Choroid plexus epithelial cell (primary cell): ENCODE measurements around the gene GALNT1.

Source experiments
- DNase-seq: peaks from one replicate; pipeline ENCODE4 v3.0.0-alpha.2; 2010; ENCODE audit warnings: low read depth
- H3K4me3 ChIP-seq: 2 replicates; pipeline ENCODE4 v1.5.1; 2011; ENCODE audit warnings: low read depth, mild to moderate bottlenecking, control low read depth, low read length, moderate library complexity
- TF ChIP-seq, protein P1 (sequence below): conservative IDR thresholded peaks from 2 replicates; pipeline ENCODE4 v1.5.1; 2011; ENCODE audit warnings: low read depth, mild to moderate bottlenecking, control low read depth, inconsistent platforms, low read length, moderate library complexity

The GALNT1 gene

DNA sequence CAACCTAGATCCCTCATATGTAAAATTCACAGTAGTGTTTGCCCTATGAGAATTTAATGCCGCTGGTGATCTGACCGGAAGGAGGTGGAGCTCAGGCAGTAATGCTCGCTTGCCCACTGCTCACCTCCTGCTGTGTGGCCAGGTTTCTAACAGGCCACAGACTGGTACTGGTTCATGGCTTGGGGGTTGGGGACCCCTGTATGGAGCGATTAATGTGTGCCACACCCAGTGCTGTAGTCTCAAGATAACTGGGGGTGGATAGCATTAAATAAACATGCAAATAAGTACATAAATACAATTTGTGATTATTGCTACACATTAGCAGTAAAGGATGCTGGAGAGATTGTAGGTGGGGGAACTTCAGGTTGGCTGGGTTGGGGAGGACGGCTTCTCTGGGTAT, 3.2 kb downstream of the GALNT1 start:
- TF ChIP-seq, protein P1, sequence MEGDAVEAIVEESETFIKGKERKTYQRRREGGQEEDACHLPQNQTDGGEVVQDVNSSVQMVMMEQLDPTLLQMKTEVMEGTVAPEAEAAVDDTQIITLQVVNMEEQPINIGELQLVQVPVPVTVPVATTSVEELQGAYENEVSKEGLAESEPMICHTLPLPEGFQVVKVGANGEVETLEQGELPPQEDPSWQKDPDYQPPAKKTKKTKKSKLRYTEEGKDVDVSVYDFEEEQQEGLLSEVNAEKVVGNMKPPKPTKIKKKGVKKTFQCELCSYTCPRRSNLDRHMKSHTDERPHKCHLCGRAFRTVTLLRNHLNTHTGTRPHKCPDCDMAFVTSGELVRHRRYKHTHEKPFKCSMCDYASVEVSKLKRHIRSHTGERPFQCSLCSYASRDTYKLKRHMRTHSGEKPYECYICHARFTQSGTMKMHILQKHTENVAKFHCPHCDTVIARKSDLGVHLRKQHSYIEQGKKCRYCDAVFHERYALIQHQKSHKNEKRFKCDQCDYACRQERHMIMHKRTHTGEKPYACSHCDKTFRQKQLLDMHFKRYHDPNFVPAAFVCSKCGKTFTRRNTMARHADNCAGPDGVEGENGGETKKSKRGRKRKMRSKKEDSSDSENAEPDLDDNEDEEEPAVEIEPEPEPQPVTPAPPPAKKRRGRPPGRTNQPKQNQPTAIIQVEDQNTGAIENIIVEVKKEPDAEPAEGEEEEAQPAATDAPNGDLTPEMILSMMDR: no peak
- H3K4me3 ChIP-seq: no peak overlapping the region
- no peak for DNase-seq

DNA sequence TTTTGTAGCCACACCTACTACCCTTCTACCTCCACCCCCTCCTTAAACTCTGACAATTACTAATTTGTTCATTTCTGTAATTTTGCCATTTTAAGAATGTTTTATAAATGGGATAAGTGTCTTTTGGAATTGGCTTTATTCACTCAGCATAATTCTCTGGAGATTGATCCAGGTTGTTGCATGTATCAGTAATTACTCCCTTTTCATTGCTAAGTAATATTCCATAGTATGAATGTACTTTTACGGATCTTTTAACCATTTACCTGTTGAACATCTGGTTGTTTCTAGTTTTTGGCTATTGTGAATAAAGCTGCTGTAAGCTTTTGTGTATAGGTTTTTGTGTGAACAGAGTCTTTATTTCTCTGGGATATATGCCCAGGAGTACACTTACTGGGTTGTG, 4.1 kb downstream of the GALNT1 start:
- TF ChIP-seq, protein P1: no peak
- H3K4me3 ChIP-seq: no peak overlapping the region
- DNase-seq: no peak

DNA sequence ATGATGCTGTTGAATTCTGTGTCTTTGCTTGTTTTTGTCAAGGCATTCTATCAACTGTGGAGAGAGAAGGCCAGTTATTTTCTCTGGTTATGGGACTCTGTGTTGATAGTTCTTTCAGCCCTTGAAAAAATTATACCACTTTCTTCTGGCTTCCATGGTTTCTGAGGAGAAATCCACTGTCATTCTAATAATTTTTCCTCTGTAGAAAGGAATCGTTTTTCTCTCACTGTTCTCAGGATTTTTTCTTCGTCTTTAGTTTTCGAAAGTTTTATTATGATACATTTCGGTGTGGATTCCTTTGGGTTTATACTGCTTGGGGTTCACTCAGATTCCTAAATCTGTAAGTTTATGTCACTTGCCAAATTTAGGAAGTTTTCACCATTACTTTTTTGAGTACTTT, 6.6 kb downstream of the GALNT1 start:
- TF ChIP-seq, protein P1: no peak
- H3K4me3 ChIP-seq: no peak overlapping the region
- DNase-seq: no peak

DNA sequence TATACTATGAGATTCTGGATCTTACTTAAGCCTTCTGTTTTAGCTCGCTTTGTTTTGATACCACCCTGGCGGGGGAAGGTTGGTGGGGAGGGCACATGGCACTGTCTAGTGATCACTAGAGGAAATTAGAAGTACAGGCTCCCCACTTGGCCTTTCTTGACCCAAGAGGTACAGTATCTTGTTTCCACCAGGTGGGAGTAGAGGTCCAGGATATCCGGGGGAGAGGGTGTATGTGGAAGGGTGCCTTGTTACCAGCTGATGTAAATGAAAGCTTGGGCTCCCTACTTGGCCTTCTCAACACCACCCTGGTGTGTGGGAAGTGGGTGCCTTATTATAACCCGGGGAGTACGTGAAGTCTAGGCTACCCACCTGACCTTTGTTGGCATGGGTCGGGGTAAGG, 7.5 kb downstream of the GALNT1 start:
- TF ChIP-seq, protein P1: peak; percentile 14
- H3K4me3 ChIP-seq: no peak overlapping the region
- no peak for DNase-seq

DNA sequence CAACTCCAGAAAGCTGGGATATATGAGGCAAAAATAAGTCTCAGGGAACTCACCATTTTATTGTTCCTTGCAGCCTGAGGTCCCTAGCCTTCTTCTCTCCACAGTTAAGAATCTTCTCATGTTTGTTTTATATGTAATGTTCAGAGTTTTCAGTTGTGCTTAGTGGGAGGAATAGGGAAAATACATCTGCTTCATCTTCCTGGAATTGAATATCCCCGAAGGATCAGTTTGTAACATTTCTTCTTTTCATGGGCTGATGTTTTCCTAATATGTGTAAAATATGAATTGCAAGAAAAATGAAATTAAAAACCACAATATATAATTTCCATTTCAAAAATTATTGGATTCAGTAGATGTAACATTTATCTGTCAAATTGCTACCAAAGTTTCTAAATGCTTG, 8.0 kb downstream of the GALNT1 start:
- TF ChIP-seq, protein P1: no peak
- no peak overlapping the region for H3K4me3 ChIP-seq
- no peak for DNase-seq

DNA sequence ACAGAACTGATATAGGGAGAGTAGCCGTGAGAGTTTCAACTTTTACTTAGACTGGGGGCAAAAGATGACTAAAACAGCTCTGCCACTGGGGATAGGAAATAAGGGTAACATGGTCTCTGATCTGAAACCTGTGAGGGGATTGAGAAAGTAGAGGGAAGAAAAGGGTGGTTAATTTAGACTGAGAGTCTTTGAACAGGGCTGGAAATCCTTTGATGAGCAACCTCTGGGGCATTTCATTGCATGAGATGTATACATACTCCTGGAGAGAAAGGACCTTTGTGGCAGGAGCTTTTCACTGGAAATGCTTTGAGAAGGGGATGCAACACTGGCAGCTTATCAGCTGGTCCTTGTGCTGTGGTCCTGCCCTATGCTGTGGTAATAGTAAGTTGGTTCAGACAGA, 9.4 kb downstream of the GALNT1 start:
- no peak overlapping the region for H3K4me3 ChIP-seq
- DNase-seq: peak; percentile 38
- TF ChIP-seq, protein P1: no peak

DNA sequence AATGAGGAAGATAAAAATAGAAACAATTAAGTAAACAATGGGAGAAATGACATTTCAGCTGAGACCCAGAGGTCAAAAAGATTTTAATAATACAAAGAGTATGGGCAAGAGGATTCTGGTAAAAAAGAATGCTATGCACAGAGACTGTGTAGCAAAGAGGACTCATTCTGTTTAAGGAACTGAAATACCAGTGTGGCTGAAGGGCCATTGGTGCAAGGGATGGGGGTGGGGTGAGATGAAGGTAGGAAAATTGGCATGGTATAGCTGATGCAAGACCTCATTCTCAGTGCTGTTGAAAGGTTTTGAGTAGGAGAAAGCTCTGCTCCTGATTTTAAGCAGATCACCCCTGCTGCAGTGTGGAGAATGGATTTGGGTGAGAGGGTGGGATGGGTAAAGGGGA, 10.8 kb downstream of the GALNT1 start:
- H3K4me3 ChIP-seq: no peak overlapping the region
- TF ChIP-seq, protein P1: no peak
- DNase-seq: no peak
